ENCODE data around the gene MEIOSIN.
A peak's percentile ranks its signal among the peaks of the same experiment; 100 is the strongest.
"Not testable (repeated sequence)": the region's sequence is repeated elsewhere in the genome, so short reads cannot be mapped to it uniquely, and the experiment has no call there.

Gene MEIOSIN

DNA sequence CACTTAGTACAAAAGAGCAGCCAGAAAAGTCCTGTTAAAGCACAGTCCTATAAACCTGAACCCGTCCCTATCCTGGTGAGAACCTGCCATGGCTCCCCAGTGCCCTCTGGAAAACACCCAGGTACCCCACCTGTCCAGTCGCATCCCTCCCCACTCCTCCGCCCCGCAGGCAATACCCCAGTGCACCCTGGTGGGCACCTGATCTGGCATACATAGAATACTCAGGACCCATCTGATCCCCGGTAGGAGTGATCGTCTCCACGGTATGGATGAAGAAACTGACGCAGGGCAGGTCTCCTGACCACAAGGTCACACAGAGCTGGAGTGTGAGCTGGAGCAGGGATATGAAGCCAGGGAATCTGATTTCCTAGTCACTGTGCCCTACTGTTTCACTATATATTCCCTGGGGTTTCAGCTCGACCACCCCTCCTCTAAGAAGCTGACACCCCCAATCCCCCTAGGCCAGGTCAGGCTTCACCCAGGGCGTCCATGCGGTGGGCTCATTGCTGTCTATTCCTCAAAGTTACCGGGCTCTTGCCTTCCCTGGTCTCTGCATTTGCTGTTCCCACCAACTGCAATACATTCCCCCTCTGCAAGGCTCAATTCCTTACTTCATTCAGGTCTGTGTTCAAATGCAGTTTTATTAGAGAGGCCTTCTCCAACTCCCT, 15.1 kb upstream of the MEIOSIN start:
- DNase-seq (ENCODE audit: low spot score): no peak

DNA sequence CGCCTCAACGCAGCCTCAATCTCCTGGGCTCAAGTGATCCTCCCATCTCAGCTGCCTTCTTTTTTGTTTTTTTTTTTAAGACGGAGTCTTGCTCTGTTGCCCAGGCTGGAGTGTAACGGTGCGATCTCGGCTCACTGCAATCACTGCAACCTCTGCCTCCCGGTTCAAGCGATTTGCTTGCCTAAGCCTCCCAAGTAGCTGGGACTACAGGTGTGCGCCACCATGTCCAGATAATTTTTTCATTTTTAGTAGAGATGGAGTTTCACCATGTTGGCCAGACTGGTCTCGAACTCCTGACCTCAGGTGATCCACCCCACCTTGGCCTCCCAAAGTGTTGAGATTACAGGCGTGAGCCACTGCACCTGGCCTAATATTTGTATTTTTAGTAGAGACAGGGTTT, 13.2 kb upstream of the MEIOSIN start:
- not testable (repeated sequence) for DNase-seq (ENCODE audit: low spot score)

DNA sequence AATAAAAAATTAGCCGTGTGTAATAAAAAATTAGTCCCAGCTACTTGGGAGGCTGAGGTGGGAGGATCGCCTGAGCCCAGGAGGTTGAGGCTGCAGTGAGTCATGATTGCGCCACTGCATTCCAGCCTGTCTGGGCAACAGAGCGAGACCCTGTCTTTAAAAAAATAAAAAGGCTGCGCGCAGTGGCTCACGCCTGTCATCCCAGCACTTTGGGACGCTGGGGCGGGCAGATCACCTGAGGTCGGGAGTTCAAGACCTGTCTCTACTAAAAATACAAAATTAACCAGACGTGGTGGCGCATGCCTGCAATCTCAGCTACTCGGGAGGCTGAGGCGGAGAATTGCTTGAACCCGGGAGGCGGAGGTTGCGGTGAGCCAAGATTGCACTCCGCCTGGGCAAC, 4.6 kb upstream of the MEIOSIN start:
- DNase-seq (ENCODE audit: low spot score): not testable (repeated sequence)

DNA sequence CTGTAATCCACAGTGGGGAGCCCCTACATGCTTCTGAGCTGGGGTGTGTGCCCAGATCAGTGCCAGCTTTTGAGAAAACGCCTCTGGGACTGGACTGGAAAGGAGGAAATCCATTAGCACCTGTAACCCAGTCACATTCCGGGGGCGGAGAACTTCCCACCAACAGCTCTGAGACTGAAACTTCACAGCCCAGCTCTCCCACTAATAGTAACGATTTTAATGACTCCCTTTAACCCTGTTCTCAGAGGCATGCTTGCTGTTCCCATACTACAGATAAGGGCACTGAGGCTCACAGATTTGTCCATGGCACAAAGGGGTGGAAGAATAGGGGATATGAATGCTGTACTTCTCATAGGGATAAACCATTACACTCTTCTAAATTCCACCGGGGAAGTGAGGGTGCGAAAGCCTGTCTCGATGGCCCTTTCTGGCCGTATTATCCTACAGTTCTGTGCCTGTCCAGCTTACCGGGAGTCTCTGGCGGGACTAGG, 3.4 kb upstream of the MEIOSIN start:
- no peak for DNase-seq (ENCODE audit: low spot score)

DNA sequence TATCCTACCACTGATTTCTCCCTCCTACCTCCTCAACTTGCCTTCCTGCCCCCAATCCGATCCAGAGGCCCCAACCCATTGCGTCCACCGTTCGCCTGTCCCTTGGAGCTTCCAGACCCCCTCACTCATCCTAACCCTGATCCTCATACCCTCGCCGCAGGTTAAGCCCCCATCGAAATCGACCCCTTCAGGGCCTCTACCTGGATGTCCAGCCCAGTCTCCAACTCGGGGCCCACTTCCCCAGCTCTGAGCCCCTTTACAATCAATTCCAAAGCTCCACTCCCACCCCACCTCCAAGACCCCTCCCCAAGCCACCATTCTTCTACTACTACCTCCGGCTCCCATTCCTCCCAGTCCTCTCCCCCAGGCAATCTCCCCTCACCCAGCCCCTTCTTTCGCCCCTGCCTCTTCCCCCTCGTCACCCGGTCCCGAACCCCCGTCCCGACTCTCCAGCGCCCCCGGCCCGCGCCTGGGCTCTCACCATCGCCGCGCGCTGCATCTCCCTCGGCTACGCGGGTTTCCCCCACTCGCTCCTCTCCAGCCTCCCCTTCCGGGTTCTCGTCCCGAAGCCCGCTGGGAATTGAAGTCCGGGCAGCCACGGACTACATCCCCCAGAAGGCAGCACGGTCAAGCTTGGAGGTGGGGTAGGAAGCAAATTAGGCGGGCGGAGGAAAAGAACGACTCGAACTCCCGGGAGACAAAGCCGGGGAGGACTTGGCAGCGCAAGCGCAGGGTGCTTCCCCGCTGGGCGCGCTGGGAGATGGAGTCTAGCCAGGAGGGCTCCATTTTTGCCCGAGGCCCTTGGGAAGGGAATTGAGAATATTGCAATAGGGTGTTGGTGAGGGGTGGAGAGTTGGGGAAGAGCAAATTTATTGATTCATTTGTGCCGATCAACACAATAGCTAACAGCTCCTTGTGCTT, 2.6 kb upstream of the MEIOSIN start, which contains the start of gene FBXO46:
TSS of gene FBXO46 (minus strand) at position 529 of the 921 bp plus-strand sequence. CDS start 17,401 bp downstream, outside the sequence.
- DNase-seq (ENCODE audit: low spot score): peak; percentile 99

DNA sequence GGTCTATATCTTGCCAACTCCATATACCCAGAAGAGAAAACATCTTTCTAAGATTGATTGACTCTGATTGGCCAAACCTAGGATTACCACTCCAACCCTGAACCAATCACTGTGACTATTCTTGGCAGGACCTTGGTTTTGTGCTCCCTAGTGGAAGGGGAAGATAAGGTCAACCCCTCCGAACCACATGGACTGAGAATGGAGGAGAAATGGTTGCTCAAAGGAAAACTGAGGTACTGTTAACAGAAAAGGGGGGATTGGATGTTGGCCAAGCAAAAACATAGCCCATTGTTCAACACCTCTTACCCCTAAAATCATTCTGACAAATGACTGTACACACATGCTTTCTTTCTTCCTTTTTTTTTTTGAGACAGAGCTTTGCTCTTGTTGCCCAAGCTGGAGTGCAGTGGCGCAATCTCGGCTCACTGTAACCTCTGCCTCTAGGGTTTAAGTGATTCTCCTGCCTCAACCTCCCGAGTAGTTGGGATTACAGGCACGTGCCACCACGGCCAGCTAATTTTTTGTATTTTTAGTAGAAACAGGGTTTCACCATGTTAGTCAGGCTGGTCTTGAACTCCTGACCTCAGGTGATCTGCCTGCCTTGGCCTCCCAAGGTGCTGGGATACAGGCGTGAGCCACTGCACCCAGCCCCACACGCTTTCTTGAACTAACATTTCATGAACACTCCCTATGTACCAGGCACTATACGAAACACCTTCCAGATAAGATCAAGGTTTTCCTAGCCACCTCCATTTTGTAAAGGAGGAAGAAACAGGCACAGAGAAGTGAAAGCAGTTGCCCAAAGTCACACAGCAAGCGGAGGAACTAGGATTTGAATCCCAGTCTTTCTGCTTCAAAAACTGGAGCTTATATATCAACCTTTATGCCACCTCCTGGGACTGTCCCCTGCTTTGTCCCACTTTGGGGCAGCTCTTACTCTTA, 6.5 kb downstream of the MEIOSIN start:
- DNase-seq (ENCODE audit: low spot score): no peak

DNA sequence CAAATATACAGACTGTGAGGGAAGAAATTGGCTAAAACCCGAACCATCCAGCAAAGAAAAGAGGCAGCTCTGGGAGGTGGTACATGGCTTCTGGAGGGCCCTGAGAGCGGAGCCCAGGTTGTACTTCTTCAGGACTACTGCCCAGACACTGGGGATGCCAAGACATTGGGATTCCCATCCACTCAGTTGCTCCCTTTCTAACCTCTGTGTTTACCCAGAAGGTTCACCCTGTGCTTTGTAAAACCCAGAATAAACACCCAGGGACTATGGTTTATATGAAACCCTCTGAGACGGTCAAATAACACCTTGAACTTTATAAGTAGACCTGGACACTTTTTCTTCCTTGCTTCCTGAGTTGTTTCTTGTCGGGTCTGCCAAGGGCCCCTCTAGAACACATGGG, 9.7 kb downstream of the MEIOSIN start:
- DNase-seq (ENCODE audit: low spot score): no peak

DNA sequence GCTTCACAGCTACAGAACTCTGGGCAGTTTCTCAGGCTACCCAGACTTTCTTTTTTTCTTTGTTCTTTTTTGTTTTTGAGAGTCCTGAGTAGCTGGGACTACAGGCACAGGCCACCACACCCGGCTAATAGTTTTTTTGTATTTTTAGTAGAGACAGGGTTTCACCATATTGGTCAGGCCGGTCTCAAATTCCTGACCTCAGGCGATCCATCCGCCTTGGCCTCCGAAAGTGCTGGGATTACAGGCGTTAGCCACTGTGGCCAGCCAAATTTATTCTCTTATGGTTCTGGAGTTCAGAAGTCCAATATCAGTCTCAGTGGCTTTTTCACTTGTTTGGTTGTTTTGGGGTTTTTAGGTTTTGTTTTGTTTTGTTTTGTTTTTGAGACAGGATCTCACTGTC, 12.4 kb downstream of the MEIOSIN start:
- no peak for DNase-seq (ENCODE audit: low spot score)

DNA sequence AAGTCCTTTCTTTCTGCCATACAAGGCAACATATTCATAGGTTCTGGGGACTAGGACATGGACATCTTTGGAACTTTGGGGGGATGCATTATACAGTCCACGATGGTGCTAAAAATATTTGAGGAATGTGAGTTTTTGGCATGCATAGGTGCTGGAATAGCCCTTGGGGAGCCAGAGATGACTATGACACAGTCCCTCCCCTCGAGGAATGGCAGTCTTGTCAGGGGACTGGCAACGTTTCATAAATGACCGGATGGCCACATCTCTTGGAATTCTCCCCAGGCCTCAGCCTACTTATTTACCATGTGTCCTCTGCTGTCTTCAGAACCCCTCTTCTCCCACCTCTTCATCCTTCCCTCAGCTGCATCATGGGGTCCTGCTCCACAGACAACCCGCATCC, 13.6 kb downstream of the MEIOSIN start:
- no peak for DNase-seq (ENCODE audit: low spot score)

DNA sequence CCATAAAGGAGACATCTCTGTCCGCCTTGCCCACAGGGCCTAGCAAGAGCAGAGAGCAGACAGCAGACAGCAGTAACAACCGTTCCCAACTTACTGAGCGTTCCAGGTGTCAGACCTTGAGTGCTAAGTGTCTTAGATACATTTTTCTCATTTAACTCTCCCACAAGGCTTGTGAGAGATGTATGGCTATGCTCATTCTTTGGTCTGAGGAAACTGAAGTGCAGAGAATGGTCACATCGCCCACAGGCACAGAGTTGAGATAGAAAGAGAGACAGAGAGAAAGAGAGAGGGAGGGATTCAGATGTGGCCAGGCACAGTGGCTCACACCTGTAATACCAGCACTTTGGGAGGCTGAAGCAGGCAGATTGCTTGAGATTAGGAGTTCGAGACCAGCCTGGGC, 14.3 kb downstream of the MEIOSIN start:
- no peak for DNase-seq (ENCODE audit: low spot score)

DNA sequence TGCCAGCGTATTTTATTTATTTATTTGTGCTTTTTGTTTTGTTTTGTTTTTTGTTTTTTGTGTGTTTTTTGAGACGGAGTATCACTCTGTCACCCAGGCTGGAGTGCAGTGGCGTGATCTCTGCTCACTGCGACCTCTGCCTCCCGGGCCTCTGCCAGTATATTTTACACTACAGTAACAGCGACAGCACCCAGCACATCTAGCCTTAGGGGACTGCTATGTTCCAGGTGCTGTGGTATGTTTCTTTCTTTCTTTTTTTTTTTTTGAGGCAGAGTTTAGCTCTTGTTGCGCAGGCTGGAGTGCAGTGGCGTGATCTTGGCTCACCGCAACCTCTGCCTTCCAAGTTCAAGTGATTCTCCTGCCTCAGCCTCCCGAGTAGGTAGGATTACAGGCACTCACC, 18.2 kb downstream of the MEIOSIN start:
- DNase-seq (ENCODE audit: low spot score): not testable (repeated sequence)

DNA sequence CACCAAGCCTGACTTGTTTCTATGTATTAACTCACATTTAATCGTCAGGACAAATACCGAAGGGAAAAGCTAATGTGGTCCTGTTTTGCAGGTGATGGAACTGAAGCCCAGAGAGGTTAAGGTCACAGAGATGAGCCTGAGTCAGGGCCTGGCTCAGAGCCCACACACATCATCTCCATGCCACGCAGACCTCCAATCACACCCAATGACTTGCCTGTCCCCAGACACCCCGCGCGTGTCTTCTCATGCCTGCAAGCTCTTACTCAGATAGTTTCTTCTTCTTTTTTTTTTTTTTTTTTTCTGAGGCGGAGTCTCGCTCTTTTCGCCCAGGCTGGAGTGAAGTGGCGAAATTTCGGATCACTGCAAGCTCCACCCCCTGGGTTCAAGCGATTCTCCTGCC, 19.4 kb downstream of the MEIOSIN start:
- no peak for DNase-seq (ENCODE audit: low spot score)

DNA sequence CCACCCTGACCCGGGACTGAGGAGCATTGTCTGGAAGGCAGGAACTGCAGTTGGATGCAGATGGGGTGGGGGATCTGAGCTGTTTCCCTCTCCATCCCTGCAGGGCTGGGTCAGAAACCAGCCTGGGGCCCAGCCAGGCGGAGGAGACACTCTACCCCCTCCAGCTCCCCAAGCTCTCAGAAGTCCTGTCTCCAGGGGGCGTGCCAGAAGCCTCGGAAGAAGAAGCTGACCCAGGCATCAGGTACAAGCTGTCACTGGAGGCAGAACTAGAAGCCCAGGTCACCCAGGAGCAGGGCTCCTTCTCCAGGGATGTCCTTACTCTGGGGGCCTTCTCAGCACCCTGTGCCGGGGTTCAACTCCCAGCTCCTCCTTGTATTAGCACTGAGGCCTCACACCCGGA, 20.3 kb downstream of the MEIOSIN start:
- DNase-seq (ENCODE audit: low spot score): no peak

DNA sequence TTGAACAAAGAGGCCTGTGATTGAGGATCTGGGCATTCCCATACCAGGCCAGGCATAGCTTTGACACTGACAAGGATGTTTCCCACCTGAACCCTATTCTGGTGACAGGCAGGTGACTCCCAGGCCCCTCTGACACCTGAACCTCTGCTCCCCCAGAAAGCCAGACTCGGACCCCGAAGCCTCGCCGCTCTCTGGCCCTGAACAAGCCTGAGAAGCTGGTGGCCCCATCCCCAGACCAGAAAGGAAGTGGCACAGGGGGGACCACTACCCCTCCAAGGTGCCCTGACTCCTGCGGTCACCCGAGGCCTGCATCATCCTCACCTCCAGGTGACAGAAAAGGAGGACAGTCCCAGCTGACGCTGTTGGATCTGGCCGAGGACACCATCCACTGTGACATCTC, 21.1 kb downstream of the MEIOSIN start:
- no peak for DNase-seq (ENCODE audit: low spot score)

DNA sequence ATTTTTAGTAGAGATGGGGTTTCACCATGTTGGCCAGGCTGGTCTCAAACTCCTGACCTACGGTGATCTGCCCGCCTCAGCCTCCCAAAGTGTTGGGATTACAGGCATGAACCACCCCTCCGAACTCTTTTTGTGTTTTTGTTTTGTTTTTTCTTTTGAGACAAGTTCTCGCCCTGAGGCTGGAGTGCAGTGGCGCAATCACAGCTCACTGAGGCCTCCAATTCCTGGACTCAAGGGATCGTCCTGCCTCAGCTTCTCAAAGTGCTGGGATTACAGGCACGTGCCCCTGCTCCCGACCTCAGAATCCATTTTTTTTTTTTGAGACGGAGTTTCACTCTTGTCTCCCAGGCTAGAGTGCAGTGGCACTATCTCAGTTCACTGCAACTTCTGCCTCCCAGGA, 24.5 kb downstream of the MEIOSIN start:
- no peak for DNase-seq (ENCODE audit: low spot score)

DNA sequence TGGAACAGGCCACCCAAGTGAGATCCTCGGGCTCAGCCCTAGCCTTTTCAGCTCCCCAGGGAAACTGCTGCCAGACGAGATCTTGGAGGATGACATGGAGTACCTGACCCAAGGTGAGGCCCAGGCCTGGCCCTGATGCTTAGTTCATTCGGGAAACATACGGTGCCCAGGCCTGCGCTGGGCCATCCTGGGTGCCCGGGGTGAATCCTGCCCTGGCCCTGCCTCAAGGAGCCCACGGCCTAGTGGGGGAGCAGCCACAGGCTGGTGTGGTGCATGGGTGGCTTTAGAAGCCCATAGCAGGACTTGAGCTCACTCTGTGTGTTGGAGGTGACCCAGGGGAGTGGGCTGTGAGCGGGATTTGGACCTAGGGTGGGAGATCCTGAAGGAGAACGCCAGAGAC, 25.7 kb downstream of the MEIOSIN start:
- no peak for DNase-seq (ENCODE audit: low spot score)

DNA sequence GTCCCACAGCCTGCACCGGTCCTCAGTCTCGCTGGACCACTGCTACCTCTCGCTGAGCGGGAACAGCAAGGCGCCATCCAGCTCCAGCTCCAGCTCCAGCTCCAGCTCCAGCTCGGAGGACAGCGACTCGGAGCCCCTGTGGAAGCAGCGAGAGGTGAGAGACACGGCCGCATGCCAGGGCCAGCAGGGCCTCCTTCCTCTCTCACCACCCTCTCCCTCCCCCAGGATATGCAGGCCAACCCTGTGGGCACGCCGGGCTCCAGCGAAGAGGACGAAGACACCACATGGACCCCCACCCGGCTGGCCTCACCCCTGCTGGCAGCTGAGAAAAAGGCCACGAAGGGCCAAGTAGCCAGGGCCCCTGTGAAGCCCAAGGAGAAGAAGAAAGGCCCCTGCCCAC, 28.5 kb downstream of the MEIOSIN start:
- no peak for DNase-seq (ENCODE audit: low spot score)

DNA sequence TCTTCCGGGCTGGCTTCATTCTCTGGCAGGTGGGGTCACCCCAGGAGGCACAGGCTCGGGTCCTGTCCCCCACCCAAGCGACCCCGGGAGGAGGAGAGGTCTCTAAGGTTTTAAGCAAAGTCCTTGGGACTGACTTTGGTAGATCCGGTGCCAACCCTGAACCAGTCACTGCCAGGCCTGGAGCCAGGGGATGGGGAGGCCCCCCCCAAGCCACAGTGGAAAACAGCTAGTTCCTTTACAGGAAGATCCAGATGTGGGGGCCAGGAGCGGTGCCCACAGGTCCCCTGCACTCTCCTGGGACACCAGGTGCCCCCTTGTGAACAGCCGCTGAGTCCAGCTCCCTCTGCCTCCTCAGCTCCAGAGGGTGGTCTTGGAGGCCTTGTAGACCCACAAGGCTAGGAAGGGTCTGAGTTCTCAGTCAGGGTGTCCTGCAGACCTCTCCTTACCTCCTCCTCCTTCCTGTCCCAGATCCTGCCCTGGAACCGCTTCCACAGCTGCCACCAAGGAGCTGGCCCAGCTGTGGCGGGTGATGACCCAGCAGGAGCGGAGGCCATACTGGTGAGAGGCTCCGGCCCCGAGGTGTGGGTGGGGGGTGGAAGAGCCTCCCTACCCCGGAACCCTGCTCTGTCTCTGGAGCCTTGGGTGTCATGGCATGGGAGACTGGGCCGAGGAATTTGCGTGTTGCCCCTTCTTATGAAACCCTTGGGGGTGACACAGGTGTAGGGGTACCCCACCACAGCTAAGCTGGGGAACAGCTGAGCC, 29.8 kb downstream of the MEIOSIN start:
- no peak for DNase-seq (ENCODE audit: low spot score)

DNA sequence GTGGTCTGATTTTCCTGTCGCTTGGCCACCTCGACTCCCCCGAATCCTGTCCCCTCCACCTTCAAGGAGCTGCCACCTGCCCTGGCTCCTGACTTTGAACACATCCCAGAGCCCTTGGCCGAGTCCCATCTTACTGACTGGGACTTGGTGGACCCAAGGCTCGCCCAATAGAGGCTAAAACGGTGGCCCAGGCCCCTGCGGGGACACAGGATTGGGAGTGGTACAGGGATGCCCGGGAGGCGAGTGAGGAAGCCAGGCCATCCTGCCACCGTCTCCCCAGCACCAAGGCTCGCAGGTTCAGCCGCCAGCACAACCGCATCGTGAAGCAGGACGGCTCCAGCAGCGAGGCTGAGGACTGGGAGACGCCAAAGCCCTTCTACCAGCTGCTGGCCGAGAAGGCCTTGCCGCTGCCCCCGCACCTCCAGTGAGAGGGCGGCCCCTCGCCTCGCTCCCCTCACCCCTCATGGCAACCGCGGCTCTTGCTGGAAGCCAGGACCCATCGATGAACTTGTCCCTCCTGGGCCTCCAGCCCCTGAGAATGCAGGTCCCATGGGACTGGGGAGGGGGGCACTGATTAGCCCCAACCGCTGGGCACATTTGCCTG, 30.6 kb downstream of the MEIOSIN start:
- no peak for DNase-seq (ENCODE audit: low spot score)

DNA sequence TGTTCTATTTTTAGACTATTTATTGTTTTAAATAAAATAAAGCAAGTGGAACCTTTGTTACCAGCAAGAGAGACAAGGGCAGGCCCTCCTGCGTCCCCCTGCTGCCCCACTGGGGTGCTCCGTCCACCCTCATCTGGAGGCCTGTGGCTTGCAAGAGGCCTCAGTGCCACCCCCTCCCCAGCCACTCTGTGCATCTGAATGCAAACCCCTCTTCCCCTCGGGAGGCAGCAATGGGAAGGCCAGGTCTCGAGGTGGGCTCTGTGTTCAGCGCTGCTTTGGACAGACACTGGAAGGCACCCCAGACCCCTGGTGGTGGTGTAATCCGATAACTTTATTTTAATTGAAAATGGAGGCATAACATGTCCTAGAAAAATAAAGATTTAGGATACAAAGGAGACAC, 31.2 kb downstream of the MEIOSIN start:
- DNase-seq (ENCODE audit: low spot score): no peak

Data from Ammon's horn (tissue), 1 donor.